GM13977 (cell line): ENCODE results near the gene SHROOM4.

ENCODE experiments used
- DNase-seq: peaks from one replicate; pipeline ENCODE4 v3.0.0; 2012; ENCODE audit warnings: low spot score
- in situ Hi-C: fragments of 300-500 bp; cut with MboI; formaldehyde crosslinking; loops from one replicate; pipeline ENCODE4 v1.12.0; 2022; ENCODE audit warnings: low sequenced_read_pairs, low pct_unique_long_range_greater_than_20kb, mixed read lengths, inconsistent platforms; ENCODE audit not compliant: unreplicated experiment
- TF ChIP-seq, protein P1 (sequence below): IDR thresholded peaks from 2 replicates; pipeline ENCODE4 v1.5.1; 2012; ENCODE audit warnings: mild to moderate bottlenecking, control low read depth; ENCODE audit not compliant: insufficient read depth; ENCODE audit errors: extremely low read depth, missing control alignments

The SHROOM4 gene

DNA sequence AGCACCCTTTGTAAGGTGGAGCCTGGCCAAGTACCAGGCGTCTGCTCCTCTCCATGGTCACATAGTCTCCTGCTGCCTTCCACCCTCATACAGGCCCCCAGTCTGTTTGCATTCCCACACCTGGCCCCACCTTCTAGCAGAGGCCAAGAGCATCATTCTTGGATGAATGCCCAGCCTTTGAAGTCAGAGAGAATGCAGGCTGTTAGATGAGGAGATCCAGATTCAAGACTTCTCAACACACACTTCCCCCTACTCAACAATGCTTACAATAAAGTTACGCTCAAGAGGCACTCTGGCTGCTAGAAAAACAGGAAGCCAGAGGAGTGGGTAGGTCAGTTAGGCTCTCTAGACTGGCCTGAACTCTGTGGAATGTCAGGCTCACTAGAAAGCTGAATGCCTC is 43.3 kb downstream of the SHROOM4 start:
- in situ Hi-C loops, result no loop called here
- DNase-seq, result no peak
- TF ChIP-seq, protein P1, sequence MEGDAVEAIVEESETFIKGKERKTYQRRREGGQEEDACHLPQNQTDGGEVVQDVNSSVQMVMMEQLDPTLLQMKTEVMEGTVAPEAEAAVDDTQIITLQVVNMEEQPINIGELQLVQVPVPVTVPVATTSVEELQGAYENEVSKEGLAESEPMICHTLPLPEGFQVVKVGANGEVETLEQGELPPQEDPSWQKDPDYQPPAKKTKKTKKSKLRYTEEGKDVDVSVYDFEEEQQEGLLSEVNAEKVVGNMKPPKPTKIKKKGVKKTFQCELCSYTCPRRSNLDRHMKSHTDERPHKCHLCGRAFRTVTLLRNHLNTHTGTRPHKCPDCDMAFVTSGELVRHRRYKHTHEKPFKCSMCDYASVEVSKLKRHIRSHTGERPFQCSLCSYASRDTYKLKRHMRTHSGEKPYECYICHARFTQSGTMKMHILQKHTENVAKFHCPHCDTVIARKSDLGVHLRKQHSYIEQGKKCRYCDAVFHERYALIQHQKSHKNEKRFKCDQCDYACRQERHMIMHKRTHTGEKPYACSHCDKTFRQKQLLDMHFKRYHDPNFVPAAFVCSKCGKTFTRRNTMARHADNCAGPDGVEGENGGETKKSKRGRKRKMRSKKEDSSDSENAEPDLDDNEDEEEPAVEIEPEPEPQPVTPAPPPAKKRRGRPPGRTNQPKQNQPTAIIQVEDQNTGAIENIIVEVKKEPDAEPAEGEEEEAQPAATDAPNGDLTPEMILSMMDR, result no peak

DNA sequence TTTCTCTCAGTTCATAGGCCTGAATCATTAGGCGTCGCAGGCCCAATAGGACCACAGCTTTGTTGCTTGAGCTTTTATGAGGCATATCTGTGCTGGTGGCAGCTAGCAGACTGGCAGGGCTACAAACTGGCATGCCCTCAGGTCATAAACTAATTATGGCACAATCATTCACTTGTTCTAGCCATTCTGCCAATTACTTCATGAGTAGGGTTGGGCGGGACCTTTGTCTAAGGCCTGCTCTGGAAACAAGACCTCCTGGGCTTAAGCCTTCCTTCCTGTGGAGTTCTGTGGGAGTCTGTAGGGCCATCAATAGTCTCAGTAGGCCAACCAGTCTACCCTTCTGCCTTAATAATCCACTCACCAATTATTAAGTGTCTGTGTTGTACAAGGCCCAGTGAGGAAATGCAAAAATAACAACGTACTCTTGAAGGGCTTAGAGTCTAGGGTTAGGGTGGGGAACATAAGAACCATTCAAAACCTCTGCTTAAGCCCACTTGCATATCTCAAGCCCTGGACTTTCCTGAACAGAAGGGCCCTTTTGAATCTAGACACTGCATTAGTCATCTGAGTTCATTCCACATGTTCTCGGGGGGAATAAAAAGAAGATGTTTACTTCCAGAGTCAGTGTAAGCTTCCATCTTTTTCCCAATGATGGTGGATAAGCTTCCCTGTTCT is 44.5 kb downstream of the SHROOM4 start:
- TF ChIP-seq, protein P1, result no peak
- in situ Hi-C loops, result no loop called here
- no peak for DNase-seq

DNA sequence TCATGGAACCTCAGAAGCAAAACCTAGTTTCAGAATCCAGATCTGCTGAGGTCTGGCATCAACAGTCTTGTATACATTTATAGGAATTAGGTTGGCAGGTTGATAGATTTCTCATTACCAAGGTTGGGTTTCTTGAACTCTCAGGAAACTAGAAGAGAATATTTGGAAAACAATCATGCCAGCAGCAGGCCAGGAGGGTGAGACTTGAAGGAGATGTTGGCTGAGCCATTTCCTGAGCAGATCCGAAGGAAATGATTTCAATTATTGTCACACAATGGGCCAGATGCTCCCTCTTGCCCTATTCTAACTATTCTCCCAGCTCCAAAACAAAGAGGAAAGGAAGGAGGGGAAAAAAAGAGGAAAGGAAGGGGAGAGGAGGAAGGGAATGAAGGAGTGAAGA is 45.2 kb downstream of the SHROOM4 start:
- in situ Hi-C loops, result no loop called here
- DNase-seq, result no peak
- TF ChIP-seq, protein P1, result no peak

DNA sequence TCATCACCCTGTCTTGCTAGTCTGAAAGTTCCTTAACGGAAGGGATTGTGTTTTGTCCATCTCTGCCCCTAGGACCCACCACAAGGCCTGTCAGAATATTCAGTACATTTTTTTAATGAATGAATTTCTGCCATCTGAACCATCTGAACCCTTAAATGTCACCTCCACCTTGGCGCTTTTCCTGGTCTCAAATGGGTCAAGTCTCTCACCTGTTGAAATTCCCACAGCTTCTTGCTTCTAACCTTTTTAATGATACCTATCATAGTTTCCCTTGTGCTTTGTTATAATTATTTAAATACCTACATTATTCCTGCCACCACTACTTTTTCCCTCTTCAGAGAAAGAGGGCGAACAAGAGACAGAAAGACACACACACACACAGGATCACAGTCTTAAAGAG is 48.0 kb downstream of the SHROOM4 start:
- TF ChIP-seq, protein P1, result no peak

DNA sequence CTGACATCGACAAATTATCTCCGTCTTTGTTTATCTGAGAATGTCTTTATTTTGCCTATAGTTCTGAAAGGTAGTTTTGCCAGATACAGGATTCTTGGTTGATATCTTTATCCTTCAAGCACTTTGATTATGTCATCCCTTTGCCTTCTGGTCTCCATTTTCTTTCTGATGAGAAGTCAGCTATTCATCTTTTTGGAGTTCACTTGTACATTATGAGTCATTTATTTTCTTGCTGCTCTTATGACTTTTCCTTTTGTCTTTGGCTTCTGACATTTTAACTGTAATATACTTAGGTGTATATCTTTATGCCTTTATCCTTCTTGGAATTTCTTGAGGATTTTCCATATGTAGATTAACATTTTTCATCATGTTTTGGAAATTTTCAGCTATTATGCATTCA is 51.4 kb downstream of the SHROOM4 start:
- in situ Hi-C loops, result no loop called here
- TF ChIP-seq, protein P1, result no peak
- no peak for DNase-seq

More for the DNA sequence above, 48.0 kb downstream of the SHROOM4 start:
- in situ Hi-C loops, result no loop called here
- no peak for DNase-seq

DNA sequence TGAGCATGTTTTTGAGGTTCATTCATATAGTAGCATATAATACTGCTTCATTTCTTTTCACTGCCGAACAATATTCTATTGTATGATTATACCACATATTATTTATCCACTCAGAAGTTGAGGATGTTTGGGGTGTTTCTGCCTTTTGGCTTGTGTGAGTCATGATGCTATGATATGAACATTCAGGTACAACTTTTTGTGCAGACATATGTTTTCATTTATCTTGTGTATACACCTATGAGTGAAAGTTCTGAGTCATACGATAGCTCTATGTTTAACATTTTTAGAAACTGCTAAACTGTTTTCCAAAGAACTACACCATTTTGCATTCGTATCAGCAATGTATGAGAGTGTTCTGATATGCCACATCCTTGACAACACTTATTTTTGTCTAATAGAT is 57.7 kb downstream of the SHROOM4 start:
- no peak for DNase-seq
- TF ChIP-seq, protein P1, result no peak
- in situ Hi-C loops, result no loop called here
